BLaER1 treated with 17β-estradiol and CSF1 and Interleukin-3, amounts not matched to agents 10 nM and 100 nM (cell line): ENCODE data around the gene PIK3R1.

Source experiments
- H3K27ac ChIP-seq, 11 experiments: shearing (Covaris generic); formaldehyde crosslinking; 2 replicates each; pipeline ENCODE4 v1.8.1; 2022
- H3K27me3 ChIP-seq, 11 experiments: shearing (Covaris generic); formaldehyde crosslinking; 2 replicates each; pipeline ENCODE4 v1.8.1; 2022
- H3K36me3 ChIP-seq, 11 experiments: shearing (Covaris generic); formaldehyde crosslinking; 2 replicates each; pipeline ENCODE4 v1.8.1; 2022
- H3K4me1 ChIP-seq, 10 experiments: shearing (Covaris generic); formaldehyde crosslinking; 2 replicates each; pipeline ENCODE4 v1.8.1; 2022
- H3K4me2 ChIP-seq, 11 experiments: shearing (Covaris generic); formaldehyde crosslinking; 2 replicates each; pipeline ENCODE4 v1.8.1; 2022
- H3K4me3 ChIP-seq, 10 experiments: shearing (Covaris generic); formaldehyde crosslinking; 2 replicates each; pipeline ENCODE4 v1.8.1; 2022
- H3K9ac ChIP-seq, 11 experiments: shearing (Covaris generic); formaldehyde crosslinking; 2 replicates each; pipeline ENCODE4 v1.8.1; 2022
- H3K9me3 ChIP-seq, 11 experiments: shearing (Covaris generic); formaldehyde crosslinking; replicated peaks in 1 of 11; 2 replicates each; pipeline ENCODE4 v1.8.1; 2022
- H4K20me1 ChIP-seq, 11 experiments: shearing (Covaris generic); formaldehyde crosslinking; 2 replicates each; pipeline ENCODE4 v1.8.1; 2022
- Cebpa-rat ChIP-seq, 11 experiments: shearing (Covaris generic); IDR thresholded peaks; 2 replicates each; pipeline ENCODE4 v1.8.1; 2022

PIK3R1 gene

GRCh38 chr5:68215208-68215897, at the start of gene PIK3R1:
Gene PIK3R1, plus strand, starts transcription at chr5:68215756. Its CDS starts 10,920 bp downstream, at chr5:68226676.
- Histone ChIP-seq H3K27ac (peak within 1 kb of the TSS; percentile 90 to 97 (median 93)), H3K4me3 (peak within 1 kb of the TSS; percentile 82 to 100 (median 96)), H3K4me2 (peak within 1 kb of the TSS; percentile 80 to 94 (median 89)), H3K9me3 (peaks cover 20 to 32% (median 26%) of the 10 kb centered on the region in 11 experiments), H3K36me3 (peaks cover 7 to 20% (median 12%) of the 10 kb centered on the region in 11 experiments), H3K4me1 (peaks cover 25 to 36% (median 32%) of the 10 kb centered on the region in 10 experiments), H3K27me3 (no peaks in the 10 kb centered on the region), H3K9ac (peak within 1 kb of the TSS; percentile 87 to 97 (median 95)), H4K20me1 (peaks cover 31 to 47% (median 46%) of the 10 kb centered on the region in 11 experiments)
- TF ChIP-seq Cebpa-rat (IDR thresholded peaks at IDR 0.05), result no peak

GRCh38 chr5:68167195-68167651, 48.3 kb upstream of the PIK3R1 start:
- no peaks in the 10 kb centered on the region for H3K4me1 ChIP-seq
- TF ChIP-seq Cebpa-rat (IDR thresholded peaks at IDR 0.05), result no peak
- H3K36me3 ChIP-seq, result no peaks in the 10 kb centered on the region
- no peak overlapping the region for H3K4me3 ChIP-seq
- no peaks in the 10 kb centered on the region for H4K20me1 ChIP-seq
- no peaks in the 10 kb centered on the region for H3K27me3 ChIP-seq
- H3K4me2 ChIP-seq, result no peak overlapping the region
- H3K9me3 ChIP-seq, result no peaks in the 10 kb centered on the region
- H3K27ac ChIP-seq, result no peak overlapping the region
- H3K9ac ChIP-seq, result no peak overlapping the region

- no peak for TF ChIP-seq Cebpa-rat (IDR thresholded peaks at IDR 0.05)
- H3K4me3 ChIP-seq, result no peak overlapping the region
- no peaks in the 10 kb centered on the region for H3K36me3 ChIP-seq
These were observed 45.7 kb upstream of the PIK3R1 start for GRCh38 chr5:68169903-68170302.

GRCh38 chr5:68170826-68171558, 44.6 kb upstream of the PIK3R1 start:
- no peak for TF ChIP-seq Cebpa-rat (IDR thresholded peaks at IDR 0.05)
- H3K4me1 ChIP-seq, result no peaks in the 10 kb centered on the region
- H3K36me3 ChIP-seq, result no peaks in the 10 kb centered on the region
- H3K9me3 ChIP-seq, result no peaks in the 10 kb centered on the region
- H3K9ac ChIP-seq, result no peak overlapping the region
- no peak overlapping the region for H3K4me3 ChIP-seq
- no peaks in the 10 kb centered on the region for H4K20me1 ChIP-seq
- H3K27me3 ChIP-seq, result no peaks in the 10 kb centered on the region
- H3K4me2 ChIP-seq, result no peak overlapping the region
- H3K27ac ChIP-seq, result no peak overlapping the region

More at GRCh38 chr5:68169903-68170302, 45.7 kb upstream of the PIK3R1 start:
- H4K20me1 ChIP-seq, result no peaks in the 10 kb centered on the region
- no peak overlapping the region for H3K9ac ChIP-seq
- no peak overlapping the region for H3K27ac ChIP-seq
- no peaks in the 10 kb centered on the region for H3K9me3 ChIP-seq
- no peak overlapping the region for H3K4me2 ChIP-seq
- no peaks in the 10 kb centered on the region for H3K4me1 ChIP-seq
- H3K27me3 ChIP-seq, result no peaks in the 10 kb centered on the region

- no peaks in the 10 kb centered on the region for H3K9me3 ChIP-seq
- H3K9ac ChIP-seq, result no peak overlapping the region
- no peak overlapping the region for H3K4me2 ChIP-seq
- no peaks in the 10 kb centered on the region for H3K27me3 ChIP-seq
- H4K20me1 ChIP-seq, result no peaks in the 10 kb centered on the region
- H3K4me3 ChIP-seq, result no peak overlapping the region
- no peak overlapping the region for H3K27ac ChIP-seq
- no peak for TF ChIP-seq Cebpa-rat (IDR thresholded peaks at IDR 0.05)
- no peaks in the 10 kb centered on the region for H3K4me1 ChIP-seq
- H3K36me3 ChIP-seq, result no peaks in the 10 kb centered on the region
These were observed 43.2 kb upstream of the PIK3R1 start for GRCh38 chr5:68172314-68172713.

GRCh38 chr5:68173007-68173406, 42.5 kb upstream of the PIK3R1 start:
- Histone ChIP-seq H3K27me3 (no peaks in the 10 kb centered on the region), H3K9ac (no peak overlapping the region), H3K36me3 (no peaks in the 10 kb centered on the region), H3K4me2 (no peak overlapping the region), H3K4me3 (no peak overlapping the region), H4K20me1 (no peaks in the 10 kb centered on the region), H3K27ac (no peak overlapping the region), H3K4me1 (no peaks in the 10 kb centered on the region), H3K9me3 (no peaks in the 10 kb centered on the region)
- TF ChIP-seq Cebpa-rat (IDR thresholded peaks at IDR 0.05), result no peak

GRCh38 chr5:68176253-68176652, 39.3 kb upstream of the PIK3R1 start:
- no peak overlapping the region for H3K4me2 ChIP-seq
- H3K36me3 ChIP-seq, result no peaks in the 10 kb centered on the region
- H3K9me3 ChIP-seq, result no peaks in the 10 kb centered on the region
- H4K20me1 ChIP-seq, result no peaks in the 10 kb centered on the region
- TF ChIP-seq Cebpa-rat (IDR thresholded peaks at IDR 0.05), result no peak
- H3K9ac ChIP-seq, result no peak overlapping the region
- no peak overlapping the region for H3K4me3 ChIP-seq
- H3K27me3 ChIP-seq, result no peaks in the 10 kb centered on the region
- no peaks in the 10 kb centered on the region for H3K4me1 ChIP-seq
- H3K27ac ChIP-seq, result no peak overlapping the region

- no peaks in the 10 kb centered on the region for H3K27me3 ChIP-seq
- no peak overlapping the region for H3K4me3 ChIP-seq
- H3K36me3 ChIP-seq, result no peaks in the 10 kb centered on the region
- no peak overlapping the region for H3K4me2 ChIP-seq
- no peaks in the 10 kb centered on the region for H3K9me3 ChIP-seq
- peaks cover 0 to 4% (median 0%) of the 10 kb centered on the region in 10 experiments; a peak in 3 of 20 replicates for H3K4me1 ChIP-seq
- H4K20me1 ChIP-seq, result no peaks in the 10 kb centered on the region
- no peak for TF ChIP-seq Cebpa-rat (IDR thresholded peaks at IDR 0.05)
- H3K9ac ChIP-seq, result no peak overlapping the region
- H3K27ac ChIP-seq, result no peak overlapping the region
These were observed 38.6 kb upstream of the PIK3R1 start for GRCh38 chr5:68176802-68177479.

- Histone ChIP-seq H3K9ac (no peak overlapping the region), H3K27me3 (no peaks in the 10 kb centered on the region), H4K20me1 (no peaks in the 10 kb centered on the region), H3K4me3 (no peak overlapping the region), H3K4me1 (peaks cover 0 to 10% (median 0%) of the 10 kb centered on the region in 10 experiments; a peak in 3 of 20 replicates), H3K27ac (no peak overlapping the region), H3K36me3 (no peaks in the 10 kb centered on the region), H3K9me3 (no peaks in the 10 kb centered on the region), H3K4me2 (no peak overlapping the region)
- TF ChIP-seq Cebpa-rat (IDR thresholded peaks at IDR 0.05), result no peak
These were observed 37.9 kb upstream of the PIK3R1 start for GRCh38 chr5:68177676-68178075.
